GM12891 (cell line): ENCODE data around the gene MAP2K5.

Experiments
- DNase-seq: peaks from one replicate; pipeline ENCODE4 v3.0.0; 2011; ENCODE audit warnings: low spot score; ENCODE audit not compliant: insufficient read length
- FAIRE-seq: peaks from 2 replicates; lab custom pipeline; 2011; peaks lifted over from hg19 to GRCh38; lab: Jason Lieb, UNC
- PAX5 ChIP-seq: IDR thresholded peaks from 2 replicates; pipeline ENCODE4 v1.6.1; 2011; ENCODE audit warnings: low read length, moderate library complexity, mild to moderate bottlenecking; ENCODE audit not compliant: insufficient read depth, severe bottlenecking
- POLR2A ChIP-seq: IDR thresholded peaks from 2 replicates; pipeline ENCODE4 v1.6.1; 2011; ENCODE audit warnings: low read depth, low read length, control low read depth
- POLR2AphosphoS5 ChIP-seq: IDR thresholded peaks from 2 replicates; pipeline ENCODE4 v1.6.1; 2011; ENCODE audit warnings: low read depth, low read length, control low read depth
- POU2F2 ChIP-seq: IDR thresholded peaks from 2 replicates; pipeline ENCODE4 v1.6.1; 2011; ENCODE audit warnings: low read depth, mild to moderate bottlenecking, control low read depth, low read length, moderate library complexity
- SPI1 ChIP-seq: IDR thresholded peaks from 2 replicates; pipeline ENCODE4 v1.6.1; 2011; ENCODE audit warnings: low read depth, low read length, control low read depth
- TAF1 ChIP-seq: IDR thresholded peaks from 2 replicates; pipeline ENCODE4 v1.6.1; 2011; ENCODE audit warnings: low read depth, low read length, control low read depth

Gene MAP2K5

DNA sequence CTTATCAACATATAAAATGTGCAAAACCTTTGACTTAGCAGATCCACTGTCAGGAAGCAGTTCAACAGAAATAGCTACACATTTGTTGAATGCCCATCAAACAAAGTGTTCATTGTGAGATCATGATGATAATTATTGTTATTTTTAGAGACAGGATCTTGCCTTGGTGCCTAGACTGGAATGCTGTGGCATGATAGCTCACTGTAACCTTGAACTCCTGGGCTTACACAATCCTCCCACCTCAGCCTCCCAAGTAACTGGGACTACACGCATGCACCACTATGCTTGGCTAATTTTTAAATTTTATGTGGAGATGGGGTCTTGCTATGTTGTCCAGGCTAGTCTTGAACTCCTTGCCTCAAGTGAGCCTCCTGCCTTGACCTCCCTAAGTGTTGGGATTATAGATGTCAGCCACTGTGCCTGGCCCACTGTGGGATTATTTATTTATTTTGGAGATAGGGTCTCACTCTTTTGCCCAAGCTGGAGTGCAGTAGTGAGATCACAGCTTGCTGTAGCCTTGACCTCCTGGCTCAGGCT, 8.8 kb downstream of the MAP2K5 start:
- no peak for TF ChIP-seq POU2F2
- no peak for TF ChIP-seq PAX5
- no peak for TF ChIP-seq SPI1
- no peak for TF ChIP-seq POLR2A
- no peak for TF ChIP-seq TAF1
- TF ChIP-seq POLR2AphosphoS5 = no peak
- DNase-seq = no peak
- FAIRE-seq = no peak

DNA sequence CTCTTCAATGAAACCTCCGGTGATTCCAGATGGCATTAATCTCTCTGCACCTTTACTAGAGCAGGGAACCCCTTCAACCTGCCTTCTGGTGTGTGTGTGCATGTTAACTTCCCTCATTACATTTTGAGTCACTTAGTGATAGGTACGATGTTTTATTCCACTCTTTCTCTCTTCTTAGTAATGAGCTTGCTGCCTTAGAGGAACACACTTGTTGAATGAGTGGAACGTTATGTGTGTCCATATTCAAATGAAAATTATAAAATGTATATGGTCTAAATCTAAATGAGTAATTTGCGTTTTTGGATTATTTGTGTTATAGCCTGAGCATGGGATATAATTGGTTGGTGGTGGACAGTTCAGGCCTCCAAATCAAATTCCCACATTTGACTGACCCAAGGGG, 12.1 kb downstream of the MAP2K5 start:
- FAIRE-seq (no peak), DNase-seq (no peak)
- TF ChIP-seq POU2F2 = no peak
- TF ChIP-seq POLR2AphosphoS5 = no peak
- TF ChIP-seq SPI1 = no peak
- TF ChIP-seq TAF1 = no peak
- no peak for TF ChIP-seq PAX5

DNA sequence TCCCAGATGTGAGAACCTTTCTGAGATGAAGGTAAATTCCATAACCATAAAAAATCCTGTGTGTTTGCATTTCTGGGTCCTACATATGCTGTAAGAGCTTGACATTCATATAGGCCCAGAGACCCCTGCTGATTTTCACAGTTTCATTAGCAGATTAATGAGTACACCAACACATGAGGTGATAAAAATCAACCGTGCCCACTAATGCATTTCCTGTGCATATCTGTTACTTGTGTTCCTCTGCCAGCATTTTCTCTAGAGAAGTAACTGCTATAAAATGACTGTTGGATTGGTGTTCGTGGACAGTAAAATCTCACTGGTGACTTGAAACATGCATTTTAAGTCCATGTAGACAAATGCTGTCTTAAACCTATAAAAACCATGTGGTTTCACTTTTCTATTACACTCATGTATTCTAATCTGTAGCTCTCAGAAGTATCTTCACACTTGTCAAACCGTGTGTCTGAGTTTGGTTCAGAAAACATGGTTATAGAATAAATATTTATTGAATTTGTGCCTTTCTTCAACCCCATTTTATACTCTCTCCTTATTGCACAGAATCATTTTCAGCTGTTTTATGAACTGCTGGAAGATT, 14.6 kb downstream of the MAP2K5 start:
- TF ChIP-seq POLR2AphosphoS5 = no peak
- no peak for TF ChIP-seq SPI1
- no peak for TF ChIP-seq TAF1
- no peak for TF ChIP-seq PAX5
- TF ChIP-seq POU2F2 = no peak
- TF ChIP-seq POLR2A = no peak
- FAIRE-seq (peak; percentile 72), DNase-seq (no peak)

DNA sequence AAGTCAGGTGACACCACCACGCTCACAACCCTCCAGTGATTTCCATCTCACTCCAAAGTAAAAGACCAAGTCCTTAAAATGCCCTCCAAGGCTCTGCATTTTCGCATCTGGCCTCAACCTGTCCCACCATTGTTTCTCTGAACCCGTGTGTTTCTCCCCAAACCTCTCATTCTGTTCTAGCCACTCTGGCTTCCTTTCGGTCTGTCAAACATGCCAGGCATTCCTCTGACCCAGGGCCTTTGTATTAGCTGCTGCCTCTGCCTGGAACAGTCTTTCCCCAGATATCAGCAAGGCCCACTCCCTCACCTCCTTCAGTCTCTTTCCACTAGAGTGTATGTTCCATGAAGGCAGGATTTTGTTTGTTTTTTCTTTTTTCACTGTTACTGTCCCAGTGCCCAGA, 16.0 kb downstream of the MAP2K5 start:
- no peak for TF ChIP-seq POLR2A
- no peak for TF ChIP-seq POLR2AphosphoS5
- TF ChIP-seq POU2F2 = no peak
- no peak for TF ChIP-seq TAF1
- no peak for TF ChIP-seq PAX5
- TF ChIP-seq SPI1 = no peak
- DNase-seq (no peak), FAIRE-seq (no peak)

DNA sequence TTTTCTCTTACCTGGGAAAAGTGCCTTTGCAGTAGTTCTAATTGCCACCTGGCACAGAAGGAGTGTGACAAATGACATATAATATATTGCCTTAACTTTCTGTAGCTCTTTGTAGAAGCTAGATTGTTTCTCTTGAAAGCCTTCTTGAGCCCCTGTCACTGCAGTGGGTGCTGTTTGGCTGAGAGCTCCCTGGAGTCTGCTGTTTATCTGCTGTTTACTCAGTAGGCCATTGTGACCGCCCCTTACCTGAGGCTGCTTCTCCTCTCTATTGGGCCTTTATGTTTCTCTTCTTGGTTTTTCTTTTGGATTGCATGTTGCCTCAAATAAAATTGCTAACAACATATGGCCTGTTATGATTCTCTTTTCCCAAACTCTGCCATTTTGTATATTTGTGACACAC, 16.7 kb downstream of the MAP2K5 start:
- DNase-seq (no peak), FAIRE-seq (peak; percentile 5)
- TF ChIP-seq PAX5 (no peak), TAF1 (no peak), POLR2A (no peak), SPI1 (no peak), POU2F2 (no peak), POLR2AphosphoS5 (no peak)

DNA sequence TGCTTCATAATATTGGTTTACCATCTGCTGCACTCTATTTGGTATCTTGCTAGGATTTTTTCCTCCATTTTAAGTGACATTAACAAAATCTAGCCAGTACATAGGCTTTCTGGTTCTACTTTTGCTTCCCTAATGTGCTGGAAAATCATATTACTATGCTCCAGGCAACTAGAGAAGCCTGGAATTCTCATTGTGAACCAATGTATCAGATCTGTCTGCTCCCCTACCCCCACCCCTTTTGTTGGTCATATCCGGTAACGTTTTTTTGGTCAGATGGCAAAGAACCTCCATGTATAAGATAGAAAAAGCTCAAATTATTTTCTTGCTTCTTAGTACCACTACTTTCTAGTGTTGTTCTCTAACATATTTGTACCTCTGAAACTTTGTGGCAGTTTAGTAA, 17.1 kb downstream of the MAP2K5 start:
- FAIRE-seq (no peak), DNase-seq (no peak)
- no peak for TF ChIP-seq POU2F2
- TF ChIP-seq TAF1 = no peak
- TF ChIP-seq SPI1 = no peak
- no peak for TF ChIP-seq PAX5
- TF ChIP-seq POLR2AphosphoS5 = no peak
- no peak for TF ChIP-seq POLR2A

DNA sequence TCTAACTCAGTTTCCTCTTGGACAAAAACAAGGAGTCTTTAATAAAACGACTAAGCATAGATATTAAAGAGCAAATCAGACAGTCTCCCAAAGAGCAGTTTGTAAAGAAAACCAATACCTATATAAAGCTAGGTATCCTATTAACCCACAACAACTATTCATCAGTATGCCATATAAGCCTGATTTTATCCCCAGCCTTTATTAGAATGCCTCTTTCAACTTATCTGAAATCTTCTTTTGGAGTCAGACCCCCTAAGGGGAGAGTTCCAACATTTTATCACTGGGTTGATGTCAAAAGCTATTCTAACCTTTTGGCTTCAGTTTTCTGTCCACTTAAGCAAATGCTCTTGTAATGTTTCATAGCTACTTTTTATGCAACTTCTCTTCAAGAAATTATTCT, 17.8 kb downstream of the MAP2K5 start:
- FAIRE-seq (no peak), DNase-seq (no peak)
- TF ChIP-seq POLR2A (no peak), SPI1 (no peak), TAF1 (no peak), POU2F2 (no peak), POLR2AphosphoS5 (no peak), PAX5 (no peak)

DNA sequence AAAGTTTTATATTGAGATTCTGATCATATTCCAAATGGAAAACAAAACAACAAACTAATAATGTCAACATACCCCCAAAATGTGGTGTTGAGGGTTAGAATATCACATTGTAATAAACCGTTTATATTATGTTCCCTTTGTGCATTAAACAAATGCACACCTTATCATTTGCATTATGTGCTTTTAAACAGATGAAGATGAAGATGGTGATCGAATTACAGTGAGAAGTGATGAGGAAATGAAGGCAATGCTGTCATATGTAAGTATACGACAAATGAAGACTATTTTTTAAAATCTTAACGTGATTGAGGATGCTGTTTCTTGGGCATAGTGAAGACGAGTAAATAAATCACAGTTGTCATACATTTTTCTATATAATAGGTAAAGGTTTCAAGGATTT, 20.6 kb downstream of the MAP2K5 start:
- FAIRE-seq = no peak
- no peak for TF ChIP-seq POLR2AphosphoS5
- TF ChIP-seq POLR2A = no peak
- no peak for TF ChIP-seq PAX5
- no peak for TF ChIP-seq POU2F2
- TF ChIP-seq SPI1 = no peak
- TF ChIP-seq TAF1 = no peak
- no peak for DNase-seq

DNA sequence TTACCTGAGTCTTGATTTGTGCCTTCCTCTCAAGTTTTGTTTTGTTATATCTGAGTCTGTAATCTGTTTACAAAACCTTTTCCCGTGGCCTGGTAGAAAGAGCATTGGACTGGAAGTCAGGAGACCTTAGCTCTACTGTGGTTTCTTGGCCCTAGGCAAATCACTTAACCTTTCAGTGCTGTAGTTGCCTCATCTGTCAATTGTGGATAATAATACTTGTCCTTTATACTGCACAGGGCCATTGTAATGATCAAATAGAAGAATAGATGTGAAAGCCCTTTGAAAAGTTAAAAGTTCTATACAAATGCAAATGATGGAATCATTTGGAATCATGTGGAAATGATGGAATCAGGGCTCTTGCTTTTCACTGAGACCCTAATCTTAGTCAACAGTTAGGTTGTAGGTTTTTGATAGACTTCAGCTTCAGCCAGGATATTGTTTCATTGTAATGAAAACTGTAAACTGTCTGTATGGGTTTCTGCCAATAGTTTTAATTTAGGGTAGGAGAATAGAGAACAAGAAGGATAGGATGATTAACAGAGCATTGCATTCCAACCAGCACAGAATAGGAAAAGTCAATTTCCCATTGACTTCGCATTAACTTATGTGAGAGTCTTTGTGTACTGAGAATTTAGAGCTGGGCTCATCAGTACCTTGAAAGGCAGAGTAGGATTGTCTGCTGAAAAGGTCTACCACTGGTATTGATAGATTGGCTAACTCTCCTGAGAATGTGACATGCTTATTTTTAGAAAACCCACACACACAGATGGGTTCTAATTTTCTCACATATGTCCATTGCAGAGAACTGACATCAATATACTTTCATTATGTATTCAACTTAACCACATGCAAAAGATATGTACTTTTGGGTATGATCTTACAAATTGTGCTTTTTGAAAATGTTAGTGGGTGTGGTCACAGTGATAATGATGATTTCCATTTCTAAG, 21.8 kb downstream of the MAP2K5 start:
- peak; percentile 25 for DNase-seq
- TF ChIP-seq POLR2AphosphoS5 = no peak
- TF ChIP-seq POU2F2 = no peak
- FAIRE-seq = peak; percentile 93

DNA sequence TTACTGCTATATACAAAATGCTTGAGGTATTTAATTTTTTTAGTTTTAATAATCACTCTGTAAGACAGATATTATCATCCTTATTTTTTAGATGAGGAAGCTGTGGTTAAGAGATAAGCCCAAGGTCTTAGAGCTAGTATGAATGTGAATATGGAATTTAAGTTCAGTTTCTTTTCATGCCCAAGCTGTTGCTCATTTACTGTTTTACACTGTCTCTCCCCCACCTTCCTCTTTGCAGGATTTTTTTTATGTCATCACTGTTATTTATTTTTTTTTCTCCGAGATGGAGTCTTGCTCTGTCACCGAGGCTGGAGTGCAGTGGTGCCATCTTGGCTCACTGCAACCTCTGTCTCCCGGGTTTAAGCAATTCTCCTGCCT, 22.5 kb downstream of the MAP2K5 start:
- FAIRE-seq (no peak), DNase-seq (no peak)
- TF ChIP-seq SPI1 (no peak), POLR2A (no peak), POU2F2 (no peak), POLR2AphosphoS5 (no peak), TAF1 (no peak), PAX5 (no peak)
